Measurements from ENCODE around the gene CASZ1.

CASZ1 gene

GRCh38 chr1:10633416-10633815 lies 163.0 kb downstream of the CASZ1 start:
- no peak for DNase-seq

- no peak for DNase-seq
Observed at GRCh38 chr1:10632691-10633090, 163.8 kb downstream of the CASZ1 start.

DNA sequence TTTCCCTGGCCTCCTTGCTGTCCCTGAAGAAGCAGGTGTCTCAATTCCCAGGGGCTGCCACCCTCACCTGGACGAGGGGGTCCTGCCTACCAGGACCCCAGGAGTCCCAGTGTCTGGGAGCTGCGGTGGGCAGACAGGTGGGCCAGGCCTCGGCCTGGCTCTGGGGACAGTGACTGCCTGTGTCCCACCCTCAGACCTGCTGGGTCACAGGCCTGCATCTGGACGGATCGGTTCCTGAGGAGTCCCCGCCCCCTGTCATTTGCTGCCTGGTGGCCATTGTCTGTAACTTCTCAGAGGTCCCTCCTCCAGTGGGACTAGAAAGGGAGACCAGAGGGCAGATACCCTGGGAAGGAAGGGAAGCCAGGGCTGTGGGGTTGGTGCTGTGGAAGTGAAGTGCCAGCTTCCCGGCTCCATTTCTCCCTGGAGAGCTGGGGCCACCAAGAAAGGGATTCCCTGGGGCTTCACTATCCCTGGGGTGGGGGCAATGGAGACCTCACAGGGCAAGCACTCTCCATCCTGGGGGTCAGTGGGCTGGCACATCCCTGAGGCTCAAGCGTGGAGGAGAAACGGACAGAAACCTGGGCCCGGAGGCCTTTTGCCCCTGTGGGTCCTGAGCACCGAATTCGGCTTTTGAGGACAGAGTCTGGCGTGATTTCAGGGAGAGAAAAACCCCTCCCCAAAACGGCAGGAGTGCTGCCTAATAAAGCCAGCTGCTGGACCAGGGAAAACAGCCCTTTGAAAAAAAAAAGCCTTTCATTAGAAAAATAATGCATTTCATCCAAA lies 164.4 kb downstream of the CASZ1 start:
- no peak for DNase-seq

DNA sequence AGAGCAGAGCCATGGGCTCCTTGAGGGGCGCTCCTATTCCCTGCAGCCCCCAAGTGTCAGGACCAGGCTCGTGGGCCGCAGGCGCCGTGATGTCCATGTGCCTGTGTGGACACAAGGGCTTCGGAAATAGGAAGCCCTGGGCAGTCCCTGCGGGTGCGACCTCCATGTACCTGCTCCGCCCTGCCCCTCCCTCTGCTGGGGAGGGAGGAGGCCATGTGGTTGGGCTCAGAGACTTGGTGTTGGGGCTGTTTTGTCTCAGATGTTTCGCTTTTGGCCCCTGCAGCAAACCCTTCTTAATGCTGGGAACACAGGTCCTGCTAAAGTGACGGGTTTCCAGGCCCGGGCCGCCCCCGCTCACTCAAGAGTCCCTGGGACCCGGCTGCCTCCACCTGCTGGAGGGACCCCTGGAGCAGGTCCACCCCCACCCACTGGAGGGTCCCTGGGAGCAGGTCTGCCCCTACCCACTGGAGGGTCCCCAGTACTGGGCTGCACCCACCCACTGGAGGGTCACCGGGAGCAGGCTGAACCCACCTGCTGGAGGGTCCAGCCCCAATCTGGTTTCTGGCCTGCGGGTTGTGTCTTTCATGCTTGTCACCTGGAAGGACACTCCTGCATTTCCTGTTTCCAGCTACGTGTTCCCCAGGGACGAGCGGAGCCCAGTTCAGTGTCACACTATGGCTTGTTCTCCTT lies 165.2 kb downstream of the CASZ1 start:
- no peak for DNase-seq

DNA sequence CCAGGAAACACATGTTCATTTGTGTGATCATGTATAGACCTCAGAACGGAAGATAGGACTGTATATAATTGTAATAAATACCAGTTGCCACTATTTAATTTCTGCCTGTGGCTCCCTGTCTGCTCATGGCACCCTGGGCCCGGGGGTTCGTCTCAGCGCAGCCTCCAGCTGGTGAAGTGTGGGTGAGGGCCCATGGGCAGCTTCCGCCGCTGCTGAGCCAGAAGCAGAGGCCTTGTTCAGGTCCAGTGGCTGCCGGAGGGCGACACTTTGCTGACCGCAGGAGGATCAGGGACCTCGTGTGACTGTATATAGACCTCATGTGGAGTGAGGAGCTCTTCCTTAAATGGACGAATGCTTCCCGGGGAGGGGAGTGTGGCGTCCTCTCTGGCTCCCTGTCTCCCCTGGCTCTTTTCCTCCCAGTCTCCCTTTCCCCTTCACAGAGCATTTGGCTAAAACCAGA lies 165.8 kb downstream of the CASZ1 start:
- no peak for DNase-seq

- no peak for DNase-seq
Observed at GRCh38 chr1:10629816-10630571, 166.5 kb downstream of the CASZ1 start.

DNA sequence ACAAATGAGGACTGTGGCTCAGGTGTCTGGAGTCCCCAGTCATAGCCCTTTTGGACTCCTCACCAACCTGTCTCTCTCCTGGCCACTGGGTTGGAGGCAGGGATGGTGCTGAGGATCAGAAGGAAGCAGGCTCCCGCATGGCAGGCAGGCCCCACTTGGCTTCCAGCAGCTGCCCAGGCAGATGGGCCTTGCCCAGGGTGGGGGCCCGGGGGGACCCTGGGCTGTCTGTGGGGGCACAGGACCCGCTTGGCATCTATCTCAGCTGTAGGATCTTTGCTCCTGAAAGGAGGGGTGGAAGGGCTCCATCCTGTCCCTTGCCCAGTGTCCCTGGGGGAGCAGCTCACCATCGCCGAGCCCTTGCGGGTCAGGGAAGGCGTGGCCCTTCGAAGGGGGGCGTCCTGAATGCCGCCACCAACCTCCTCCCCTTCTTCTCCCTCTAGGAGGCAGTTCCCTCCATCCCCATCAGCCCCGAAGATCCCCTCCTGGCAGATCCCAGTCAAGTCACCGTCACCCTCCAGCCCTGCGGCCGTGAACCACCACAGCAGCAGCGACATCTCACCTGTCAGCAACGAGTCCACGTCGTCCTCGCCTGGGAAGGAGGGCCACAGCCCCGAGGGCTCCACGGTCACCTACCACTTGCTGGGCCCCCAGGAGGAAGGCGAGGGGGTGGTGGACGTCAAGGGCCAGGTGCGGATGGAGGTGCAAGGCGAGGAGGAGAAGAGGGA lies 167.2 kb downstream of the CASZ1 start:
- no peak for DNase-seq

GRCh38 chr1:10628685-10629084 lies 167.8 kb downstream of the CASZ1 start:
- no peak for DNase-seq

GRCh38 chr1:10626791-10627410 lies 169.5 kb downstream of the CASZ1 start:
- no peak for DNase-seq

GRCh38 chr1:10626131-10626731 lies 170.2 kb downstream of the CASZ1 start:
- no peak for DNase-seq

GRCh38 chr1:10625554-10625953 lies 170.9 kb downstream of the CASZ1 start:
- DNase-seq = no peak

GRCh38 chr1:10625076-10625475 lies 171.4 kb downstream of the CASZ1 start:
- DNase-seq = no peak

- no peak for DNase-seq
Observed at GRCh38 chr1:10624256-10625050, 172.0 kb downstream of the CASZ1 start.

DNA sequence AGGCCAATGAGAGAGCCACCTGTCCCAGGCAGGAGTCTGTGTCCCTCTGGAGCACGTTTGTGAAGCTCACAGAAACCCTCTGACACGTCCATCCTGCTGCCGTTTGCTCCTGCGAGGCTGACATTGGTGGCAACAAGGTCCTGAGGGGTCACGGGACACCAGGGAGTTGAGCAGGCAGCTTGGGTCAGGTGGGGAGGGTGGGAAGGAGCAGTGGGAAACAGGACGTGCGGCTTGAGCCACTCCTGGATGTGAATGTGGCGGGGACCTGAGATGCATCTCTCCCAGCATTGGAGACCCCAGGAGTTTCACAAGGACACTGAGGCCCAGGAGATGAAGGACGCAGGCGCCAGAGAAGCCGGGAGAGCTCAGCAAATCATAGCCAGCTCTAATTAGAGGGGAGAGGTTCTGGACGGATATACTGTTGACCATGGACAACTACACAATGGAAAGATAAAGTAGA lies 172.7 kb downstream of the CASZ1 start:
- DNase-seq = no peak

DNA sequence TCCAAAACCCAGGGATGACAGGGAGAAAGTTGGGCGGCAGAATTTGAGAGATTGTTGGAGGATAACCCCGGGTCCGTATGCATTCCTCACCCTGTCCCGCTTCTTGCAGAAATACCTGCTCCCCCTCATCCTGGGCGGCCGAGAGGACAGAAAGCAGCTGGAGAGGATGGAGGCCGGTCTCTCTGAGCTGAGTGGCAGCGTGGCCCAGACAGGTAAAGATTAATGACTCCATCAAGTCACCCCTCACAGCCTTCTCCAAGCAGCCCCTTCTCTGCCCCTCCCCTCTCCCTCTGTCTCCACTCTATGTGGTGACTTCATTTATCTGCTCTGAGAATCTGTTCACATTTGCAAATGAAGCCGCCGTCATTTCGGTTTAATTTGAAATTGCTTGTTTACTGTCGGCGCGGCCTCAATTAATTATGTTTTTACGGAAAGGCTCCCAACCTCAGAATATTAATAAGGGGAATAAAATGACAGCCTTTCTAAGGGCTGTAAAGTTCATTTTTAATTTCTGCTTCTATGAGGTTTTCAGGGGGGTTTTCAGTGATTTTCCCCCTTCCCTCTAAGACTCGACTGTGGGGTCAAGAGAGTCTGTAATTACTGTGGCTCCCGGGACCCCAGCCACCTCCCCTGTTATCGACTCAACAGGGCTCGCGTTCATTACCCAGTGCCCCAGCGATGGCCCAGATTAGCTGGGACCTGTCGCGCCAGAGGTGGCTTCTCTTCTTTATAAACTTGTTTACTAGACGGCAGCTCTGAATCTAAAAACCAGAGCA lies 173.3 kb downstream of the CASZ1 start:
- no peak for DNase-seq

GRCh38 chr1:10621906-10622305 lies 174.5 kb downstream of the CASZ1 start:
- no peak for DNase-seq

- no peak for DNase-seq
Observed at GRCh38 chr1:10620776-10621175, 175.7 kb downstream of the CASZ1 start.

DNA sequence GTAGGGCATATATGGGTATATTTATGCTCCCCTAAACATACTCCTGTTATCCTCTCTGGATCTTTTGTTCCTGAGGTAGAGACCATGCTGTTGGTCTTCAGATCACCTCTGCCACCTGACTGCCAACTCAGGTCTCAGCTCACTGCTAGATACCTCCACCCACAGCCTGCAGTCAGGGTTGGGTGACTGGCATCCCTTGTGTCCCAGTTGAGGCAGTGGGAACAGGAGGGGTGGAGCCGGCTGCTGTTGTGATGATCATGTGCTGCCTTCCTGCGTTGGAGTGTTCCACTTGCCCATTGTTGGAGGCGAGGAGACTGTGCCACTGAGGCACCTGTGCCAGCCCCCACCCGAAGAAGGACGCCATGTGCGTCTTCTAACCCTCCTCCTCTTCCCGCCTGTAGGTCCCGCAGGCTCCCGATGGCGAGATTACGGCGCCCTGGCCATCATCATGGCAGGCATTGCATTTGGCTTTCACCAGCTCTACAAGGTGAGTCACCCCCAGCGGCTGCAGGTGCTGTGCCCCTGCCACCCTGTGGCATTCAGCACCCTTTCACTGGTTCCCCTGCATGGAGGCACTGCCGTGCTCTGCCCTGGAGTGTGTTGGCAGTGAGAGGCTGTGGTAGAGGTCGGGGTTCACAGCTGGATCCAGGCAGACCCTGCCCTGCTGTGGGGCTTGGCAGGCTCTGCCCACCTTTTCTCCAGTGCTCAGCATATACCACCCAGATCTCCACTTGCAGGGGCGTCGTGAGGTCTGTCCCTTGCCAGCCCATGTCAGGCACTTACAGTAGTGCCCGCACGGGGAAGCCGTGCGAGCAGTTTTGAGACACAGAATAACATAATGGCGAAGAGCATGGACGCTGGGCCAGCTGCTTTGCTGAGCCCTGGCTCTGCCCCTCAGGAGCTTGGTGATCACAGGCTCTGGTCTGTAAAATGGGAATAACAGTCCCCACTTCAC lies 178.2 kb downstream of the CASZ1 start:
- no peak for DNase-seq

- no peak for DNase-seq
Observed at GRCh38 chr1:10617318-10617717, 179.1 kb downstream of the CASZ1 start.

All from activated CD4-positive, alpha-beta T cell treated with anti-CD3 and anti-CD28 coated beads, Interleukin-2, amount 50 U/mL, for 1 hour (primary cell).